GM12878 (cell line): ENCODE measurements around the gene CFDP1.

Experiments used
- CBFB ChIP-seq: IDR thresholded peaks from 2 replicates; pipeline ENCODE4 v1.6.1; 2016; ENCODE audit warnings: antibody characterized with exemption, low read depth
- CREB1 ChIP-seq: IDR thresholded peaks from 2 replicates; pipeline ENCODE4 v1.6.1; 2012; ENCODE audit warnings: low read depth, mild to moderate bottlenecking, inconsistent platforms
- EZH2 ChIP-seq: IDR thresholded peaks from 2 replicates; pipeline ENCODE4 v1.6.1; 2012; ENCODE audit warnings: low read depth, mild to moderate bottlenecking, control low read depth, inconsistent platforms, low read length, borderline replicate concordance; ENCODE audit not compliant: control insufficient read depth
- POLR2A ChIP-seq: IDR thresholded peaks from 2 replicates; pipeline ENCODE4 v1.6.1; 2011; ENCODE audit warnings: low read depth, mild to moderate bottlenecking, low read length
- POLR2AphosphoS5 ChIP-seq: IDR thresholded peaks from 2 replicates; pipeline ENCODE4 v1.6.1; 2011; ENCODE audit warnings: mild to moderate bottlenecking, low read length, inconsistent platforms
- RFX5 ChIP-seq: IDR thresholded peaks from 2 replicates; pipeline ENCODE4 v1.6.1; 2011; ENCODE audit warnings: low read depth, low read length, improper control_type of control experiment
- TAF1 ChIP-seq: IDR thresholded peaks from 2 replicates; pipeline ENCODE4 v1.6.1; 2011; ENCODE audit warnings: mild to moderate bottlenecking, low read depth, low read length, borderline replicate concordance
- TF ChIP-seq, protein P1 (sequence below), 3 experiments: IDR thresholded peaks in 2 of 3; conservative IDR thresholded peaks in 1 of 3; 2 replicates each; pipeline ENCODE4 v1.5.1; 2011; ENCODE audit warnings: low read depth in 3 of 3, low read length in 3 of 3, mild to moderate bottlenecking in 3 of 3, control low read depth in 2 of 3, moderate library complexity in 2 of 3, inconsistent platforms in 1 of 3, mixed read lengths in 1 of 3; ENCODE audit not compliant: control insufficient read depth in 2 of 3, insufficient read depth in 1 of 3; ENCODE audit errors: extremely low read depth in 1 of 3

DNA sequence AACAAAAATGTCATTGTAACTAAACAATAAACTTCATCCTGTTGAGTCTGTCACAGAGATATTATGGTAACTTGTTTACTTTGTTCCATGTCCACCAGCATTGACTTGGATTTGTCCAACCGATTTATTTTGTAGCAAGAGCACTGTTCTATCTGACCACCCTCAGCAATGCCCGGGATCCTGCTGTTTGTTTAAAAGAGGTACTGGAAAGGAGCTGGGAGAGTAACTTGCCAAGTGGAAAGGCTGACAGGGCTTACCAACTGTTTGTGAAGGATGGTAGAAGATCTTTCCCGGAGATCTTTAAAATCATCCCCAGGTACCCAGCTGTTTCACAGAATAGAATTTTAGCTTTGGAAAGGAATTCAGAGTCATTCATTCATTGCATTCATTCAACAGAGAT lies 122.8 kb downstream of the CFDP1 start:
- no peak for TF ChIP-seq POLR2A
- no peak for TF ChIP-seq CREB1
- TF ChIP-seq POLR2AphosphoS5 = no peak
- TF ChIP-seq TAF1 = no peak
- TF ChIP-seq, protein P1, sequence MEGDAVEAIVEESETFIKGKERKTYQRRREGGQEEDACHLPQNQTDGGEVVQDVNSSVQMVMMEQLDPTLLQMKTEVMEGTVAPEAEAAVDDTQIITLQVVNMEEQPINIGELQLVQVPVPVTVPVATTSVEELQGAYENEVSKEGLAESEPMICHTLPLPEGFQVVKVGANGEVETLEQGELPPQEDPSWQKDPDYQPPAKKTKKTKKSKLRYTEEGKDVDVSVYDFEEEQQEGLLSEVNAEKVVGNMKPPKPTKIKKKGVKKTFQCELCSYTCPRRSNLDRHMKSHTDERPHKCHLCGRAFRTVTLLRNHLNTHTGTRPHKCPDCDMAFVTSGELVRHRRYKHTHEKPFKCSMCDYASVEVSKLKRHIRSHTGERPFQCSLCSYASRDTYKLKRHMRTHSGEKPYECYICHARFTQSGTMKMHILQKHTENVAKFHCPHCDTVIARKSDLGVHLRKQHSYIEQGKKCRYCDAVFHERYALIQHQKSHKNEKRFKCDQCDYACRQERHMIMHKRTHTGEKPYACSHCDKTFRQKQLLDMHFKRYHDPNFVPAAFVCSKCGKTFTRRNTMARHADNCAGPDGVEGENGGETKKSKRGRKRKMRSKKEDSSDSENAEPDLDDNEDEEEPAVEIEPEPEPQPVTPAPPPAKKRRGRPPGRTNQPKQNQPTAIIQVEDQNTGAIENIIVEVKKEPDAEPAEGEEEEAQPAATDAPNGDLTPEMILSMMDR (IDR thresholded peaks at IDR 0.05 in 2 of 3, conservative IDR thresholded peaks at IDR 0.05 in 1 of 3; ENCODE audit: control insufficient read depth in 2 of 3, extremely low read depth in 1 of 3, insufficient read depth in 1 of 3, low read depth in 3 of 3, low read length in 3 of 3) = no peak
- no peak for TF ChIP-seq RFX5
- no peak for TF ChIP-seq EZH2
- no peak for TF ChIP-seq CBFB
